Lower leg skin (tissue), 3 donors: Measurements from ENCODE around the gene IKZF1.

Experiments used
- POLR2A ChIP-seq, 2 donors: fragments of 450-650 bp; IDR thresholded peaks; one replicate each; pipeline ENCODE4 v1.6.1; 2016 to 2017; ENCODE audit warnings: antibody characterized with exemption in 2 of 2, mild to moderate bottlenecking in 1 of 2, moderate library complexity in 1 of 2
- TF ChIP-seq, protein P1 (sequence below), 3 donors: fragments of 450-650 bp; IDR thresholded peaks; one replicate each; pipeline ENCODE4 v1.5.1; 2016; ENCODE audit warnings: antibody characterized with exemption in 3 of 3, mild to moderate bottlenecking in 3 of 3, moderate library complexity in 2 of 3

DNA sequence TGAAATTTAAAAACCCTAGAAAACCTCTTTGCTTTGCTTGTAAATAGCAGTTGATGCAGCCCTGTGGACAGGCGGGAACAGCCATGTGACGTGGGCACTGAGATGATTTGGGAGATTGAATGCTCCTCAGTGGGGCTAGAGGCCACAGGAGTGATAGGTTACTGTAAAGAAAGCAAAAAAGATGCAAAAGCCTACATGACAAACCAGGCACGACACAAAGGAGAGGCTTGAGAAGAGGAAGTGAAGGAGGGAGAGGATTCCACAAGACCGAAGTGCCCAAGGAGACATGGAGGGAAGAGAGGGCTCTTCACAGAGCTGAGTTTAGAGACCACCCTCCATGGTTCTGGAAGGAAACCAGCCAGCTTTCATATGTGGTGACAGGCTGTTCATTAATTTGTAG is 25.7 kb downstream of the IKZF1 start:
- TF ChIP-seq, protein P1, sequence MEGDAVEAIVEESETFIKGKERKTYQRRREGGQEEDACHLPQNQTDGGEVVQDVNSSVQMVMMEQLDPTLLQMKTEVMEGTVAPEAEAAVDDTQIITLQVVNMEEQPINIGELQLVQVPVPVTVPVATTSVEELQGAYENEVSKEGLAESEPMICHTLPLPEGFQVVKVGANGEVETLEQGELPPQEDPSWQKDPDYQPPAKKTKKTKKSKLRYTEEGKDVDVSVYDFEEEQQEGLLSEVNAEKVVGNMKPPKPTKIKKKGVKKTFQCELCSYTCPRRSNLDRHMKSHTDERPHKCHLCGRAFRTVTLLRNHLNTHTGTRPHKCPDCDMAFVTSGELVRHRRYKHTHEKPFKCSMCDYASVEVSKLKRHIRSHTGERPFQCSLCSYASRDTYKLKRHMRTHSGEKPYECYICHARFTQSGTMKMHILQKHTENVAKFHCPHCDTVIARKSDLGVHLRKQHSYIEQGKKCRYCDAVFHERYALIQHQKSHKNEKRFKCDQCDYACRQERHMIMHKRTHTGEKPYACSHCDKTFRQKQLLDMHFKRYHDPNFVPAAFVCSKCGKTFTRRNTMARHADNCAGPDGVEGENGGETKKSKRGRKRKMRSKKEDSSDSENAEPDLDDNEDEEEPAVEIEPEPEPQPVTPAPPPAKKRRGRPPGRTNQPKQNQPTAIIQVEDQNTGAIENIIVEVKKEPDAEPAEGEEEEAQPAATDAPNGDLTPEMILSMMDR (IDR thresholded peaks at IDR 0.05): no peak
- no peak for TF ChIP-seq POLR2A (IDR thresholded peaks at IDR 0.05)
